Omental fat pad (tissue), 4 donors: ENCODE data around the gene SLC1A4. TPM values are rescaled to one million over a fixed set of nuclear protein-coding genes. Genes with fewer than 3 reads are reported as not detected.

Source experiments
- ATAC-seq: fragments of 150-250 bp; one replicate; pipeline ENCODE4 v1.9.1; 2016; ENCODE audit warnings: mild to moderate bottlenecking, moderate library complexity; ENCODE audit not compliant: low FRiP score
- DNase-seq: peaks from one replicate; pipeline ENCODE4 v3.0.0-alpha.2; 2019; ENCODE audit warnings: low spot score
- CTCF ChIP-seq, 3 donors: fragments of 450-650 bp; IDR thresholded peaks; one replicate each; pipeline ENCODE4 v1.5.1; 2016 to 2017; ENCODE audit warnings: antibody characterized with exemption in 3 of 3, mild to moderate bottlenecking in 3 of 3, moderate library complexity in 2 of 3
- total RNA-seq, 4 donors: library from RNA; depleted of rRNA; stranded (reverse); fragments of >200 nt; gene quantifications; one replicate each; pipeline ENCODE4 v1.1.0, GENCODE V29; 2016

SLC1A4 gene
- total RNA-seq, 4 donors from 2014 or later, result 6.5 to 14.4 (median 7.0) TPM

GRCh38 chr2:65050931-65051330 is 61.7 kb downstream of the SLC1A4 start:
- ATAC-seq (no peak), DNase-seq (no peak)
- no peak for TF ChIP-seq CTCF (IDR thresholded peaks at IDR 0.05)

GRCh38 chr2:65053199-65053598 is 64.0 kb downstream of the SLC1A4 start:
- ATAC-seq (no peak), DNase-seq (no peak)
- TF ChIP-seq CTCF (IDR thresholded peaks at IDR 0.05), result no peak

- no peak for TF ChIP-seq CTCF (IDR thresholded peaks at IDR 0.05)
- DNase-seq (no peak), ATAC-seq (no peak)
These were observed 65.7 kb downstream of the SLC1A4 start for GRCh38 chr2:65054749-65055421.

- TF ChIP-seq CTCF (IDR thresholded peaks at IDR 0.05), result no peak
- peak; percentile 32 for DNase-seq
- ATAC-seq, result peak; percentile 42
These were observed 66.4 kb downstream of the SLC1A4 start for GRCh38 chr2:65055422-65056214.

- no peak for TF ChIP-seq CTCF (IDR thresholded peaks at IDR 0.05)
- ATAC-seq (peak; percentile 98), DNase-seq (peak; percentile 88)
These were observed 67.2 kb downstream of the SLC1A4 start, which contains the start of gene CEP68 for GRCh38 chr2:65056215-65057053. TSS of gene CEP68 (plus strand) at chr2:65056416. CDS start at chr2:65069445, 13,029 bp downstream.

- no peak for DNase-seq
- no peak for TF ChIP-seq CTCF (IDR thresholded peaks at IDR 0.05)
- ATAC-seq, result no peak
These were observed 67.8 kb downstream of the SLC1A4 start for GRCh38 chr2:65057054-65057375.
